GM18508 (cell line): ENCODE results near the gene NIT2.
"Not testable (repeated sequence)": the region's sequence is repeated elsewhere in the genome, so short reads cannot be mapped to it uniquely, and the experiment has no call there.

Experiments
- ATAC-seq: cut with Tn5 transposase; IDR thresholded peaks from one replicate; pipeline ENCODE4 v1.9.1; 2021; ENCODE audit warnings: moderate number of reproducible peaks; ENCODE audit not compliant: insufficient read depth, unreplicated experiment

The NIT2 gene, protein sequence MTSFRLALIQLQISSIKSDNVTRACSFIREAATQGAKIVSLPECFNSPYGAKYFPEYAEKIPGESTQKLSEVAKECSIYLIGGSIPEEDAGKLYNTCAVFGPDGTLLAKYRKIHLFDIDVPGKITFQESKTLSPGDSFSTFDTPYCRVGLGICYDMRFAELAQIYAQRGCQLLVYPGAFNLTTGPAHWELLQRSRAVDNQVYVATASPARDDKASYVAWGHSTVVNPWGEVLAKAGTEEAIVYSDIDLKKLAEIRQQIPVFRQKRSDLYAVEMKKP

DNA sequence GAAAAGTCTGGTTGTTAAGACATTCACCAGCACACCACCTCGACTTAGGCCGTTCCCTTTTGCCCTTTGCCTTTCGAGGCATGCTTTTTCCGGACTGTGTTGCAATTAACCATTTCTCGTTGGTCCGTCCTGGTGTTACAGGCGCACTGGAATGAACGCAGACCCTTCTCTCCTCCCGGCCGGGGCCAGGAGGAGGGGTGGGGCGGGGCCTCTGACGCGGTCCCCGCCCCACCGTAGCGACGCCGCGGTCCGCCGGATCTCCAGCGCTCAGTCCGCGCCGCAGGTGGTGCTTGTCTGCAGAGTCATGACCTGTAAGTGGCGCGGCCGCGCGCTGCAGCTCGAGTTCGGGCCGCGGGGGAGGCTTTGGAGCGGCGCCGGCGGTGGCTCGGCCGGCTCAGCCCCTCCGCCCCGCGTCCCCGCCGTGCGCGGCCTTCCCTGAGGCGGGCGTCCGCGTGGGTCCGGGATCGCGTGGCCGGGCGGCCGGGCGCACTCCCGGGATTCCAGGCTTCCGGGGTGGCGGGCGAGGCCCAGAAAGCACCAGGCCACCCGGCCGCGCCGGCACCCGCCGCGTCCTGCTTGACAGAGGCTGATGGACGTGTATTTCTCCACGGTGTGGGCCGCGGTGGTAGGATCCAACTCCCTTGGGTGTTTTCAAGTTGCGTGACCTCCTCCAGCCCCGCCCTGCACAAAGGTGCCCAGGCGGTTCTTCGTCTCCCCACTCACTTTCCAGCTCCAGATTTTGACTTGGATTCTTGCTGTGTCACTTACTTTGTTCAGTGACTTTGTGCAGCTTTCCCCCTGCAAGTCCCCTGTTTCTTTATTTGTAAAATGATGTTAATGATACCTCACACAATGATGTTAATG is at the start of gene NIT2:
Gene NIT2 (plus strand): TSS at position 270 of the 864 bp plus-strand sequence. CDS start 35 bp downstream, at position 305.
- ATAC-seq, result peak; percentile 72

DNA sequence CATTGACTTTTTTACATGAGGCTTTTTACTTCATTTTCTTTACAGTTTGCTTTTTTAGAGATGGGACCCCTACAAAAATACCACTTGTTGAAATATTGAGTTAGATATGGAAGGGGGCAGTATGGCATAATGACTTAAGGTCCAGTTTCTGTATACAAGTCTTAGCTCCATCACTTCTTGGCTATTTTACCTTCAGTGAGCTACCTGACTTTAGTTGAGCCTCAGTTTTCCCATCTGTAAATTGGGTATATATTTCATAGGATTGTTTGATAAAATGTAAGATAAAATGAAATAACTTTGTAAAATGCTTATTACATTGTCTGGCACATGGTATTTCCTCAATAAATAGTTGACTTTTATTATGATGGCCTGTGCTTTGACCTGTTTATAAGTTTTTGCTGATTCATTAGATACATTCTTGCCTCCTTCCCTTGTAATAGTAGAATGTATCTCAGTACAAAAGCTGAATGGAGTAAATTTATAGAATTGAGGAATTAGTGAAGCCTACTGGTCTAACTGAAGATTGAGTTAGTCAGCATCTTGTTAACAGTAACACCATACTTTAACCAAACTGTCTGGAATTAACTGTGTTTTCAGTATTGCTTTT is 46.2 kb upstream of the NIT2 start:
- no peak for ATAC-seq

DNA sequence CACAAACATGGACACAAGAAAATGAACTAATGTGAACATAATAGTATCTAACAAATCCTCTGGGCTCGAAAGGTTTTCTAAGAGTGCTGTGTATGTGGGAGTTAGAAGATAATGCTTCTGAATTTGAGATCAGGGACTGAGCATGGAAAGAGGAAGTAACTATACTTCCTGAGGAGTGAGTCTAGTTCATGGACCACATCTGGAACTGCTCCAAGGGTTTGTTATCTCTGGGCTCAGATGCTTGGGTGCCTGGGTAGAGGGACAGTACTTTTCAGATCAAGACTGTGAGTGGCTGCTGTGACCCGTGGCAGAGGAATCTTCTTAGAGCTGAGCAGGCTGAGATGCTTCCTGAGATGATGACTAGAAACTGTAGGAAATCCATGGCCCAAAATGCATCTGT is 45.2 kb upstream of the NIT2 start:
- ATAC-seq, result no peak

DNA sequence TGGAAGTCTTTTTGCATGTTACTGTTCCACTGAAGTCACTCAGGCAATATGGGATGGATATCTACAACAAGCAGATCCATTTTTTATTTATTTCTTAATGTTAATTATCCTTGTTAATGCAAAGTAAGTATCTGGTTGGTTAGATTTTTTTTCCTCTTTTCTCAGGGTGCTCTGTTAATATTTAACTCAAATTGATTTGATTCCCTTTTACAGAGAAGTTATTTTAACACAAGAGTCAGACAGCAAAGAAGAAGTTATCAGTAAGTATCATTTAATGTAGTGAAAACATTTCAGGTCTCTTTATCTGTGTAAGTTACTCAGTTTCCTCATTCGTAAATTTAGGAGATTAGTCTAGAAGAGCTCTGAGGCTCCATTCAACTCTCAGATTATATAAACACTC is 39.5 kb upstream of the NIT2 start:
- ATAC-seq, result no peak

DNA sequence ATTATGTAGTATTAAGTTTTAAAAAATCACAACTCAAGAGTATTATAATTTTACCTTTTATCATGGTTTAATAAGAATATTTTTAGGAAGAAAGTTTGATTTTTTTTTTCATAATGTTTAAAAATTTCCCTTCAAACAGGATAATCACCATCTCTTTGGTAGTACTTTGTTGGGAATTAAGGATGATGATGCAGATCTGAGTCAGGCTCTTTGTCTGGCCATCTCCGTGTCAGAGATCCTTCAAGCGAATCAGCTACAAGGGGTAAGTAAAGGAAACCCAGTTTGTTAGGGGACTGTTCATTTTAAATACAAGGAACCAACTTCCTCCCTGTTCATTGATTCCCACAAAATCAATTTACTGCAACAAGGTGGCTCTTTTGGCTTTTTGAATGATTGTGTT is 36.8 kb upstream of the NIT2 start:
- no peak for ATAC-seq

DNA sequence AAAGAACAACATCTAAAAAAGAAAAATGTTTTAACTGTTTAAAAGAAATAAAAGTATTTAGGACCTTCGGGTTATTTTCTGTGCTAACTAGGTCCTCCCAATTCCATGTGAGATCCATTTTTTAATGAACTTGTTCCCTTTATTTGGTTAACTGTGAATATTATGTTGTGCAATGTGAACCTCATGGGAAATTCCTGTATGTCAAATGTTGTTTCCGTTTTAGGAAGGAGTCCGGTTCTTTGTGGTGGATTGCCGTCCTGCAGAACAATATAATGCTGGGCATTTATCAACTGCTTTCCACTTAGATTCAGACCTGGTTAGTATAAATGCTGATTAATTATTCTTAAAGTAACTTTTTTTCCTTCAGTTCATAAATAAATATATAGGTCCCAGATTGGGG is 35.5 kb upstream of the NIT2 start:
- no peak for ATAC-seq

DNA sequence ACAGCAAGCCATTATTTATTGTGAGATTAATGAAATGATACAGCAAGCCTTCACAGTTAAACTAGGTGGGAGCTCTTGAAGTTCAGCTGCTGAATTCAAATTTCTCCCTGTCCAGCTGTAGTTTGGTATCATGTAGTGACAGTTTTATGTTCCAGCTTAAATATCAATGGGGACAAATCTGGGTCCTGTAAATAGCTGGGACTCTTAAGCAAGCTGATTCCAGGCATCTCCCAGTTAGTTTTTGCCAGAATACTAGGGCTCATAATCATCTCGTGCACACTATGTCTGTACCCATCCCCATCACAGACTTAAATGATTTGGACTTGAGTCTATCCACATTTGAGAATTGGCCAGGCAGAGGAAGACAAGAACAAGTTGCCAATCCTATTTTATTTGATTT is 27.9 kb upstream of the NIT2 start:
- no peak for ATAC-seq

DNA sequence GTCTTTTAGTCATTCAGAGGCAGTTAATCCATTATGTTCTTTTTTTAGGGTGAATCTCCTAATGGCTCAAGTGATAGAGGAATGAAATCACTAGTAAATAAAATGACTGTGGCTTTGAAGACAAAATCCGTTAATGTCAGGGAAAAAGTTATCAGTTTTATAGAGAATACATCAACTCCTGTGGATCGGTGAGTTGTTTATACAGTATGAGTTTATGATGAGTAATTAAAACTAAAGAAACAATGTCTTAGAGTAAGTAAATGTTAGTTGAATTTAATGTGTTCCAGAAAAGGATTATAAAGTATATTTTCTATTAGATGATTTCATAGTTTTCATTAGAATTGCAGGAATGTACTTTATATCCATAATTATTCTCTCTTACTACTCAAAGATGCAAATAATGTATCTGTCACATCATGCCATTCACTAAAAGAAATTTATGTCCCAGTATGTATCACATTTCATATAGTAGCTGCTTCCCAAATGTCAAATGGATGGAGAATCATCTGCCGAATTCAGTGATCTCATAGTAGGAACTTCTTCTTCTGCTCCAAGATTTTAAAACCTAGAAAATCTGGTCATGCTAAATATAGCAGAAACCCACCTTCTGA is 24.1 kb upstream of the NIT2 start:
- no peak for ATAC-seq

DNA sequence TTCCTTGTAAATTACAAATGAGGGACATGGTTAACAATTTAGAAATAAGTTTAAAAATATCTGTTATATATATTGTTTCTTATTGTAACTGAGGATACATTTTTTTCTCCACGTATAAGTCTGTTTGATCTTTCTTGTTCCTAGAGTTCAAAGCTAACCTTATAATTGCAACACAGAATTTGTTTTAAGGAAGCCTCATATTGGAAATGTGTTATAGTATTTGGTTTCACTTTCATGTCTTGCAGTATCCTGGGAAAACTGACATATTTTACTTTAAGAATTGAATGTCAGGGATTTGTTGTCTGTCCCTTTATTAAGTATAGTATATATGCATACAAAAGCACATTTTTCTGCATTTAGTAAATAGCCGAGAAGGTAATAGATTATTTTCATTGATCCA is 23.5 kb upstream of the NIT2 start:
- no peak for ATAC-seq

DNA sequence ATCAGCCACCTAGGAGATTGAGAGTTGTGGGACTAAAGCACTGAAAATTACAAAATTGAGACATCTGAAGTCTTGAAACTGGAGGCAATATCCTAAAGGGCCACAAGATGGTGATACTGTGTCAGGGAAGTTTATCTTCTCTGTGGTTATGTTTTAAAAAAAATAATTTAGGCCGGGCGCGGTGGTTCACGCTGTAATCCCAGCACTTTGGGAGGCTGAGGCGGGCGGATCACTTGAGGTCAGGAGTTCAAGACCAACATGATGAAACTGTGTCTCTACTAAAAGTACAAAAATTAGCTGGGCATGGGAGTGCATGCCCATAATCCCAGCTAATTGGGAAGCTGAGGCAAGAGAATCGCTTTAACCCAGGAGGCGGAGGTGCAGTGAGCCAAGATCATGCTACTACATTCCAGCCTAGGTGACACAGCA is 17.9 kb upstream of the NIT2 start:
- ATAC-seq, result peak; percentile 53

DNA sequence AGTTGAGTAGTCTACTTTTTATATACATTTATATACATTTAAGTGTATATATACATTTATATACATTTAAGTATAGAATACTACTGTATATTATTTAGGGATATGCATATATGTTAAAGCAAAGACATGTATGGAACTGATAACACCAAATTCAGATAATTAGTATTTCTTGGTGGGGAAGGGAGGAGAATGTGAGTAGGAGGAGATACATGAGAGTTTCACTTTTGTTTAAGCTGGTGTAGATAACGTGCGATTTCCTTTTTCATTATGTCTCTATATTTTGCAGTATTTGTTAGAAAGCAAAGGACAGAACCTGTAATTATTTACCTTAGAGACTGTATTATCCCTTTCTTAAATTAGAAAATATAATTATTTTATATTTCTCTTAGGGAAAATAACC is 16.6 kb upstream of the NIT2 start:
- ATAC-seq, result no peak

DNA sequence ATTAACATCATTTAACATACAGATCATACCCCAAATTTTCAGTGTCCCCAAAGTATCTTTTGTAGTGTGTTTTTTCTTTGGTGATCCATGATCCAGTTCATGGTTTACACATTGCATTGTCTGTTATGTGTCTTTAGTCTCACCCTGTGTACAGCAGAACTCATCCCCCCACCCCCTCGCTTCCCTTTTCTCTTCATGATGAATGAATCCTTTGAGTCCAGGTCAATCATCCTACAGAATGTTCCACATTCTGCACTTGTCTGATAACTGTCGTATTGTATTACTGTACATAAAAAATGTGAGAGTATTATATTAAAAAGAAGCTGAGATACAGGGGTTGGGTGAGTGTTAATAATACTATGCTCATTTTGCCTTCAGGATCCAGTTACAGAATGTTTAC is 14.6 kb upstream of the NIT2 start:
- ATAC-seq, result no peak

DNA sequence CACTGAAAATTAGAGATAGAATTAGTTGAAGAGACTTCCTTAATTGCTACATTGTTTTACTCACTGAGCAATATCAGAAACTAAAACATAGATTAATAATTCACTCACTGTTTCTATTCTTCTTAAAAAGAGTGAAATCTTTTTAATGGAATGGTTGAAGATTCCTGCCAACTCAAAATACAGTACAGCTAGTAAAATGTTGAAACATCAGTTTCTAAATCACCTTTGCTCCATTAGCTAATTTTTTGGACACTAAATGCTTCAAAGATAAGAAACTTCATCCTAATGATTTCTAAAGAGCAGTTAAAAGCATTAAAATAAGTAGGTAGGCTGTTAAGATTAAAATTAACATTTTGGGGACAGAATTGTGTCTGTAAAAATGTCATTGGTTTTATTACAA is 10.5 kb upstream of the NIT2 start:
- no peak for ATAC-seq

DNA sequence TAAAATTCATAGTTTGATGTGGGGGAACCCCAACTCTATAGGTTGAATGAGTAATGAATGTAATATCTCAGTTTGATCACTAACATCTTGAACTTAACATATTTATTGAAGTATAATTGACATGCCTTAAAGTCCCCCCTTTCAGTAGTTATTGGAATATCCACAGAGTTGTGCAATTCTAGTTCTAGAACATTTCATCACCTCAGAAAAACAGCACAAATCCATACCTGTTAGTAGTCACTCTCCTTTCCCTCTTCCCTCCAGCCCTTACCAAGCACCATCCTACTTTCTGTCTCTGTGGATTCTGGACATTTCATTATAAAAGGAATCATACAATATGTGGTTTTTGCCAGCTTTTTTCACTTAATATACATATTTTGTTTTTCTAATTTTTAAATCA is 8.7 kb upstream of the NIT2 start:
- no peak for ATAC-seq

DNA sequence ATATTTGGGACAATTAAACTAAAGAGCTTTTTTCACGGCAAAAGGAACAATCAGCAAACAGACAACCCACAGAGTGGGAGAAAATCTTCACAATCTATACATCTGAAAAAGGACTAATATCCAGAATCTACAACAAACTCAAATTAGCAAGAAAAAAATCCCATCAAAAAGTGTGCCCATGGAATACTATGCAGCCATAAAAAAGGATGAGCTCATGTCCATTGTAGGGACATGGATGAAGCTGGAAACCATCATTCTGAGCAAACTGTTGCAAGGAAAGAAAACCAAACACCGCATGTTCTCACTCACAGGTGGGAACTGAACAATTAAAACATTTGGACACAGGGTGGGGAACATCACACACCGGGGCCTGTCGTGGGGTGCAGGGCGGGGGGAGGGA is 7.2 kb upstream of the NIT2 start:
- ATAC-seq, result not testable (repeated sequence)

DNA sequence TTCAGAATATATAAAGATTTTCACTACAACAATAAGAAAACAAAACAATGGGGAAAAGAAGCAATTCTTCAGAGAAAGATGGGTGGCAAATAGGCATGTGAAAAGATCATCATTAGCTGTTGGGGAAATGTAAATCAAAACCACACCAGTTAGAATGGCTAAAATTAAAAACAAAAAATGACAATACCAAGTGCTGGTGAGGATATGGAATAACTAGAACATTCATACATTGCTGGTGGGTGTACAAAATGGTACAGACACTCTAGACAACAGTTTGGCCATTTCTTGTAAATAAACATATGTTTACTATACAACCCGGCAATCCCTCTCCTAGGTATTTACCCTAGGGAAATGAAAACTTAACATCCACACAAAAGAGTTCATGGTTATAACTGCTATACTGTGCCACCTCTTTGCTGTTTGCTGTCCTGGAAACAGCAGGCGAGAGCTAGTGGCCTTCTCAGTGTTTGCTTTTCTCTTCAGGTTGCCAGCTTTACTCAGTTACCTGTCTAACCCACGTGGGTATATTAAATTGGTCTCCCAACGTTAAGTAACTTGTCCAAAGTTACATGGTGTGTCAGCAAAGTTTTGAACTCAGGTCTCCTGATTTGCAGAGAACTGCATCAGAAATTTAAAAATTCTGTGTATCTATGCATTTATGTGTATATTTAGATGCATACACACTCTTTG is 4.6 kb upstream of the NIT2 start:
- no peak for ATAC-seq

DNA sequence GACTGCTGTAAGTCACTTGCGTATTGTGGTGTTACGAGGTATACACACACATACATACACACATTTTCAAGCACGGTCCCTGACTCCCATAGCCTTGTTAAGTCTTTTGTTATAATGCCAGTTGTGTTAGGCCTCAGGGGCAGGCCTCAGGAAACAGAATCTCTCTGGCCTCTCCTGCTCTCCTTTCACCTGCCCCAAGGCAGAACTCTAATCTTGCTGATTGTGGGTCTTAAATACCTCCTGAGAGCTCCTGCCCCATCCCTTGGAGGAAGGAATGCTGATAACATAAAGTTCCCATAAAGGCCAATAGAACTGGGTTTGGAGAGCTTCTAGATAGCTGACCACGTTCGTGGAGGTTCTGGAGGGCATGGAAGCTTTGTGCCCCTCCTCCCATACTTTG is 3.9 kb upstream of the NIT2 start:
- ATAC-seq, result no peak

DNA sequence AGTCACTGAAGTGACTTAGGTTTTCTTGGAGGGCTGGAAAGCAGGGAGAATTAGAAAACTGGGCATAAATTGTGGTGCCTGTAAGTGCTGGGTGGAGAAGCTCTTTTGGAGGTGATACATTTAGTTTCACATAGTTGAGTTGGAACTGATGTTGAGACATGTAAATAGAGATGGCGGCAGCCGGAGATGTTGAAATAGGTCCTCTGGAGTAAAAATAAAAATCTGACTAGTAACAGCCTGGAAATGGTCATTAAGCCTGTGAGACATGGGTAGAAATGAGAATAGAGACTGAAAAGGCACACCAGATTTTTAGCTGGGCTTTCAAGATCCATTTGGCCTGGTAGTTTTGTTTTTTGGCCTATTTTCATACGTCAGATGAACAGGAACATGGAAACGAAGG is 2.9 kb upstream of the NIT2 start:
- ATAC-seq, result no peak

DNA sequence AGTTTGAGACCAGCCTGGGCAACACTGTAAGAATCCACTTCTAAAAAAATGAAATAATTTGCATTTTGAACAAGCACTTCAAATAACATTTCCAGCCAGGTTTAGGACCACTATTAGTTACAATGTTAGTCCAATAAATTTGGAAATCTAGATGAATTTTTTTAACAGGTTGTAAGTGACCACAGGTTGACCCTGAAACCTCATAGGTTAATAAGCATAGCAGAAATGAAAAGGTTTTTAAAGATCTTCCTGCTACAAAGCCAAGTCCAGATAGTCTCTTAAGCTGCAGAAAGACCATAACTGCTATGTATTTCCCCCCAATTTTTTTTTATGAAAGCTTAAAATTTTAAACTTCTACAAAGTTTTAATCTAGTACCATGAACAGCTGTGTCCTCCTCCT is 1.5 kb upstream of the NIT2 start:
- ATAC-seq, result no peak

DNA sequence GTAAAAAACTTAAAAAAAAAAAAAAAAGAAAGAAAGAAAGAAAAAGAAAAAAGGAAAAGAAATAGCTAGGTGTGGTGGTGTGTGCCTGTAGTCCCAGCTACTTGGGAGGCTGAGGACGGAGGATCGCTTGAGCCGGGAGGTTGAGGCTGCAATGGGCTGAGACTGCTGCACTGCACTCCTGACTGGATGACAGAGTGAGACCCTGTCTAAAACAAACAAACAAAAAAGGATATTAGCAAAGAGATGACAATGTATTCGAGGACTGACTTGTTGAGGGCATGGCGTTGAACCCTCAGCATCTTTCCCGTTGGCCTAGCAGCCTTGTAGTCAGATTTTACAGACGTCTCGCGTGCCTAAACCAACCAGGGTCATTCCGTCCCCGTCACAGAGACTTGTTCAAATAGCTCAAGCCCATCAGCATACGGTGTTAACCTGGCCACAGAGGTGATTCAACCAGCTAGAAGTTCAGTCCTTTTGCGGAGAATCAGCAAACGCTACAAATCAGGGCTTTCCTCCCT is 528 bp upstream of the NIT2 start:
- ATAC-seq, result peak; percentile 25
